ENCODE results near the gene UBA3.

DNA sequence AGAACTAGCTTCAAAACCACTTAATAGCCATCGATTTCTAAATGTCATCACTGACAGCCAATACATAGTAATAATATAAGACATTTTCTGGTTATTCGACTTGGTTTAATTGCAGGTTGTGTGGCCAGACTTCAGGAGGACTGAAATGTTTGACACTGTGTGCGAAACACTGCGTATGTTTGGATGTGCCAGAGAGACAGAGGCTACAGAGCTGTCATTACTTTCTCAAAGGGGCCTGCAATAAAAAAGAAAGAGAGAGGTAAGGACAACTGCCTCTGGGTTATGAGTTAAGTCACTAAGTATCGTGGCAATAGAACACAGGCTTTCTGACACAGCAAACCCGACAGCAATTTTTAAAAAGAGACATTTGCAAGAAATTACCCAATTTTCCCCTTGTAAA is 41.3 kb upstream of the UBA3 start:
- no peak for TF ChIP-seq GATA2 (IDR thresholded peaks at IDR 0.05; ENCODE audit: low read depth, low read length)
- TF ChIP-seq GATA3 (IDR thresholded peaks at IDR 0.05; ENCODE audit: low read depth, low read length): no peak

All from SH-SY5Y (cell line).